Measurements from ENCODE around the gene REEP1.

Gene REEP1

DNA sequence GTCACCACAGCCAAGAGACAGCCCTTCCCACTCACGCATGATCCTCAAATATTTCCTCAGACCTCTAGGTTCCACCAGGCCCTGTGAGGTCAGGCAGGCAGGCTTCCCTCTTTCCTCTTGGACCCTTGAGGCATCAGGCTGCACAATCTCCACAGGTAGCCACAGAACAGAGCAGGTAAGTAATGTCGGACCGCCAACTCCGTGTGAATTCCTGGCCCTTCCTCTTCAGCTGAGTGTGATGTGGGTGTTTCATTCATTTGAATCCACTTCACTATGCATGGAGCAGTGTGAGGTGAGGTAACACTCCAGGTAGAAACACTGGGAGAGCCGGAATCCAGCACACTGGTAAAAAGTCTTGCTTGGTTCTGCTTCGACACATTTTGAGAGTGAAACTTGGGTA is 94.2 kb downstream of the REEP1 start:
- no peaks in the 10 kb centered on the region for H3K36me3 ChIP-seq (ENCODE audit: low read length)
- no peak overlapping the region for H3K4me2 ChIP-seq (ENCODE audit: low read depth, low read length, poor library complexity, severe bottlenecking)
- H2AFZ ChIP-seq (ENCODE audit: low read depth, low read length, severe bottlenecking) = no peak overlapping the region
- H3K9ac ChIP-seq (ENCODE audit: low read length) = no peak overlapping the region
- no peak for TF ChIP-seq EZH2phosphoT487 (conservative IDR thresholded peaks at IDR 0.05; ENCODE audit: low read length)
- TF ChIP-seq, protein P1, sequence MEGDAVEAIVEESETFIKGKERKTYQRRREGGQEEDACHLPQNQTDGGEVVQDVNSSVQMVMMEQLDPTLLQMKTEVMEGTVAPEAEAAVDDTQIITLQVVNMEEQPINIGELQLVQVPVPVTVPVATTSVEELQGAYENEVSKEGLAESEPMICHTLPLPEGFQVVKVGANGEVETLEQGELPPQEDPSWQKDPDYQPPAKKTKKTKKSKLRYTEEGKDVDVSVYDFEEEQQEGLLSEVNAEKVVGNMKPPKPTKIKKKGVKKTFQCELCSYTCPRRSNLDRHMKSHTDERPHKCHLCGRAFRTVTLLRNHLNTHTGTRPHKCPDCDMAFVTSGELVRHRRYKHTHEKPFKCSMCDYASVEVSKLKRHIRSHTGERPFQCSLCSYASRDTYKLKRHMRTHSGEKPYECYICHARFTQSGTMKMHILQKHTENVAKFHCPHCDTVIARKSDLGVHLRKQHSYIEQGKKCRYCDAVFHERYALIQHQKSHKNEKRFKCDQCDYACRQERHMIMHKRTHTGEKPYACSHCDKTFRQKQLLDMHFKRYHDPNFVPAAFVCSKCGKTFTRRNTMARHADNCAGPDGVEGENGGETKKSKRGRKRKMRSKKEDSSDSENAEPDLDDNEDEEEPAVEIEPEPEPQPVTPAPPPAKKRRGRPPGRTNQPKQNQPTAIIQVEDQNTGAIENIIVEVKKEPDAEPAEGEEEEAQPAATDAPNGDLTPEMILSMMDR (IDR thresholded peaks at IDR 0.05; ENCODE audit: insufficient read depth, low read length, poor library complexity, severe bottlenecking) = no peak
- no peaks in the 10 kb centered on the region for H3K79me2 ChIP-seq (ENCODE audit: insufficient read depth, low read length)
- no peak overlapping the region for H3K4me3 ChIP-seq (ENCODE audit: insufficient read depth, low read length, poor library complexity, severe bottlenecking)
- no peaks in the 10 kb centered on the region for H3K9me3 ChIP-seq (ENCODE audit: insufficient read depth, low read length)
- H3K9me2 ChIP-seq (replicated peaks; ENCODE audit: insufficient read depth, low read length) = no peaks in the 10 kb centered on the region
- H4K20me1 ChIP-seq (ENCODE audit: low read depth, low read length) = no peaks in the 10 kb centered on the region
- H3K27me3 ChIP-seq (ENCODE audit: low read length) = no peaks in the 10 kb centered on the region
- H3K27ac ChIP-seq (ENCODE audit: low read depth, low read length) = no peak overlapping the region
- H3F3A ChIP-seq (ENCODE audit: insufficient read depth) = peaks cover 12% of the 10 kb centered on the region

DNA sequence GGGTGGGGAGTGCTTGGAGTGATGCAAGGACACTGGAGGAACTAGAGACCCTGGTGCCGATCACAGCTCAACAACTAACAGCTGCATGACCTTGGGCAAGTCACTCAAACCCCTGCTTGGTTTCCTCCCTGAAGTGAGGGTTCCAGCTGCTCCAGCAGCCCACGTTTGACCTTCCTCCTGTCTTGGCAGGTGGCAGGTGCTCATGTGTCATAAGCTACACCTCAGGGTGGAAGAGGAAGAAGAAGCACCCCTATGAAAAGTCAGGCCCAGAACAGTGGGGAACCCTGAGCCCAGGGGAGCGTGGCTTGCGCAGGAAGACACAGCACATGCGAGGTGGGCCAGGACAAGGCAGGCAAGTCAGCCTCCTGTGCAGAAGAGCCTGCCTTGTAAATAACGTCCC is 95.8 kb downstream of the REEP1 start:
- no peak overlapping the region for H3K4me2 ChIP-seq (ENCODE audit: low read depth, low read length, poor library complexity, severe bottlenecking)
- H2AFZ ChIP-seq (ENCODE audit: low read depth, low read length, severe bottlenecking) = no peak overlapping the region
- H4K20me1 ChIP-seq (ENCODE audit: low read depth, low read length) = no peaks in the 10 kb centered on the region

GRCh38 chr2:86240251-86240650 is 97.2 kb downstream of the REEP1 start:
- H3K36me3 ChIP-seq (ENCODE audit: low read length) = no peaks in the 10 kb centered on the region
- H3K79me2 ChIP-seq (ENCODE audit: insufficient read depth, low read length) = no peaks in the 10 kb centered on the region

More for the DNA sequence above, 95.8 kb downstream of the REEP1 start:
- TF ChIP-seq, protein P1 (IDR thresholded peaks at IDR 0.05; ENCODE audit: insufficient read depth, low read length, poor library complexity, severe bottlenecking) = no peak
- no peak for TF ChIP-seq EZH2phosphoT487 (conservative IDR thresholded peaks at IDR 0.05; ENCODE audit: low read length)
- Histone ChIP-seq H3K9me2 (replicated peaks; ENCODE audit: insufficient read depth, low read length) (no peaks in the 10 kb centered on the region), H3K9ac (ENCODE audit: low read length) (no peak overlapping the region), H3K79me2 (ENCODE audit: insufficient read depth, low read length) (no peaks in the 10 kb centered on the region), H3K9me3 (ENCODE audit: insufficient read depth, low read length) (no peaks in the 10 kb centered on the region), H3F3A (ENCODE audit: insufficient read depth) (peaks cover 18% of the 10 kb centered on the region), H3K27ac (ENCODE audit: low read depth, low read length) (no peak overlapping the region), H3K27me3 (ENCODE audit: low read length) (no peaks in the 10 kb centered on the region), H3K4me3 (ENCODE audit: insufficient read depth, low read length, poor library complexity, severe bottlenecking) (no peak overlapping the region), H3K36me3 (ENCODE audit: low read length) (no peaks in the 10 kb centered on the region)

More at GRCh38 chr2:86240251-86240650, 97.2 kb downstream of the REEP1 start:
- no peaks in the 10 kb centered on the region for H3K9me3 ChIP-seq (ENCODE audit: insufficient read depth, low read length)
- H3K27ac ChIP-seq (ENCODE audit: low read depth, low read length) = no peak overlapping the region
- H3K4me2 ChIP-seq (ENCODE audit: low read depth, low read length, poor library complexity, severe bottlenecking) = no peak overlapping the region
- H3K4me3 ChIP-seq (ENCODE audit: insufficient read depth, low read length, poor library complexity, severe bottlenecking) = no peak overlapping the region
- TF ChIP-seq, protein P1 (IDR thresholded peaks at IDR 0.05; ENCODE audit: insufficient read depth, low read length, poor library complexity, severe bottlenecking) = no peak
- TF ChIP-seq EZH2phosphoT487 (conservative IDR thresholded peaks at IDR 0.05; ENCODE audit: low read length) = no peak
- peaks cover 18% of the 10 kb centered on the region for H3F3A ChIP-seq (ENCODE audit: insufficient read depth)
- no peaks in the 10 kb centered on the region for H3K9me2 ChIP-seq (replicated peaks; ENCODE audit: insufficient read depth, low read length)
- H4K20me1 ChIP-seq (ENCODE audit: low read depth, low read length) = no peaks in the 10 kb centered on the region
- H3K27me3 ChIP-seq (ENCODE audit: low read length) = no peaks in the 10 kb centered on the region
- H3K9ac ChIP-seq (ENCODE audit: low read length) = no peak overlapping the region
- no peak overlapping the region for H2AFZ ChIP-seq (ENCODE audit: low read depth, low read length, severe bottlenecking)
